Erythroblast (primary cell): ENCODE measurements around the gene TTC3.

Experiments
- GATA1 ChIP-seq: IDR thresholded peaks from 2 replicates; pipeline ENCODE4 v1.6.1; 2011; ENCODE audit warnings: low read depth, mild to moderate bottlenecking, control low read depth, low read length, moderate library complexity
- POLR2A ChIP-seq: IDR thresholded peaks from 2 replicates; pipeline ENCODE4 v1.6.1; 2011; ENCODE audit warnings: mild to moderate bottlenecking, low read length

- TF ChIP-seq POLR2A (no peak), GATA1 (no peak)
Observed at GRCh38 chr21:37233551-37234146, 160.6 kb downstream of the TTC3 start.
